Breast epithelium (tissue), 4 donors: ENCODE data around the gene FAP. TPM values are rescaled to one million over a fixed set of nuclear protein-coding genes. Genes with fewer than 3 reads are reported as not detected.

ENCODE experiments used
- DNase-seq, 2 donors: peaks; one replicate each; pipeline ENCODE4 v3.0.0-alpha.2; 2019; ENCODE audit warnings: low spot score in 2 of 2
- H3K27ac ChIP-seq, 2 donors: fragments of 200-600 bp; sonication (generic) in 1 of 2; one replicate each; pipeline ENCODE4 v1.5.1; 2016 to 2019; ENCODE audit warnings: mild to moderate bottlenecking in 1 of 2
- H3K27me3 ChIP-seq, 2 donors: fragments of 200-600 bp; sonication (generic) in 1 of 2; one replicate each; pipeline versions ENCODE4 v1.5.1 to v1.6.0; 2017 to 2019; ENCODE audit warnings: control low read depth in 1 of 2, mild to moderate bottlenecking in 1 of 2
- H3K36me3 ChIP-seq: fragments of 200-600 bp; one replicate; pipeline ENCODE4 v1.5.1; 2019
- H3K4me1 ChIP-seq, 2 donors: fragments of 200-600 bp; sonication (generic); one replicate each; pipeline ENCODE4 v1.5.1; 2016 to 2019; ENCODE audit warnings: control low read depth in 1 of 2
- H3K4me3 ChIP-seq, 3 donors: fragments of 200-600 bp; sonication (generic); 1 replicate in 2 of 3; 2 replicates in 1 of 3; pipeline ENCODE4 v1.5.1; 2016 to 2019; ENCODE audit warnings: mild to moderate bottlenecking in 3 of 3, moderate library complexity in 2 of 3
- H3K9me3 ChIP-seq, 2 donors: fragments of 200-600 bp; sonication (generic) in 1 of 2; one replicate each; pipeline ENCODE4 v1.5.1; 2016 to 2019; ENCODE audit warnings: control low read depth in 1 of 2
- CTCF ChIP-seq, 3 donors: fragments of 450-650 bp; IDR thresholded peaks; one replicate each; pipeline ENCODE4 v1.5.1; 2016 to 2017; ENCODE audit warnings: antibody characterized with exemption in 3 of 3, mild to moderate bottlenecking in 3 of 3, moderate library complexity in 3 of 3
- POLR2A ChIP-seq: fragments of 450-650 bp; IDR thresholded peaks from one replicate; pipeline ENCODE4 v1.6.1; 2016; ENCODE audit warnings: antibody characterized with exemption, mild to moderate bottlenecking, moderate library complexity
- POLR2AphosphoS5 ChIP-seq, 3 donors: sonication (generic); formaldehyde crosslinking; IDR thresholded peaks; one replicate each; pipeline ENCODE4 v1.6.1; 2017; ENCODE audit warnings: antibody characterized with exemption in 3 of 3
- intact Hi-C: fragments of 100-400 bp; cut with DNase I; formaldehyde crosslinking; loops from one replicate; pipeline ENCODE4 v1.15.1; 2023; ENCODE audit warnings: low total_unique reads
- total RNA-seq, 3 donors: library from RNA; depleted of rRNA; stranded (reverse); fragments of >200 nt; gene quantifications; one replicate each; pipeline ENCODE4 v1.1.0, GENCODE V29; 2016

The FAP gene
- total RNA-seq, 3 donors from 2014 or later = 14.4 to 36.0 (median 22.4) TPM

GRCh38 chr2:162220368-162220767 is 22.9 kb downstream of the FAP start:
- no peak overlapping the region for H3K4me3 ChIP-seq
- peak overlapping the region in 1 of 2 donors; percentile 61 for H3K27ac ChIP-seq
- no peaks in the 10 kb centered on the region for H3K9me3 ChIP-seq
- TF ChIP-seq CTCF (IDR thresholded peaks at IDR 0.05) = no peak
- TF ChIP-seq POLR2A = no peak
- no peak for TF ChIP-seq POLR2AphosphoS5 (IDR thresholded peaks at IDR 0.05)
- no peak for DNase-seq
- H3K36me3 ChIP-seq = no peaks in the 10 kb centered on the region
- intact Hi-C loops = no loop called here
- no peaks in the 10 kb centered on the region for H3K4me1 ChIP-seq
- H3K27me3 ChIP-seq = no peaks in the 10 kb centered on the region

- no peak for TF ChIP-seq CTCF (IDR thresholded peaks at IDR 0.05)
- no peak for TF ChIP-seq POLR2A
- no peak for TF ChIP-seq POLR2AphosphoS5 (IDR thresholded peaks at IDR 0.05)
- DNase-seq = no peak
- H3K4me3 ChIP-seq = no peak overlapping the region
- H3K27me3 ChIP-seq = no peaks in the 10 kb centered on the region
- H3K27ac ChIP-seq = peak overlapping the region in 1 of 2 donors; percentile 61
- no peaks in the 10 kb centered on the region for H3K36me3 ChIP-seq
- no peaks in the 10 kb centered on the region for H3K9me3 ChIP-seq
- no peaks in the 10 kb centered on the region for H3K4me1 ChIP-seq
- intact Hi-C loops = no loop called here
Measured at GRCh38 chr2:162219426-162219825, 23.8 kb downstream of the FAP start.

- Histone ChIP-seq H3K27me3 (no peaks in the 10 kb centered on the region), H3K4me1 (no peaks in the 10 kb centered on the region), H3K27ac (peak overlapping the region in 1 of 2 donors; percentile 64), H3K9me3 (no peaks in the 10 kb centered on the region), H3K36me3 (no peaks in the 10 kb centered on the region), H3K4me3 (no peak overlapping the region)
- no peak for DNase-seq
- intact Hi-C loops = no loop called here
- no peak for TF ChIP-seq CTCF (IDR thresholded peaks at IDR 0.05)
- no peak for TF ChIP-seq POLR2AphosphoS5 (IDR thresholded peaks at IDR 0.05)
- no peak for TF ChIP-seq POLR2A
Measured at GRCh38 chr2:162217598-162217997, 25.6 kb downstream of the FAP start.

GRCh38 chr2:162215162-162215561 is 28.1 kb downstream of the FAP start:
- H3K27me3 ChIP-seq = no peaks in the 10 kb centered on the region
- H3K4me1 ChIP-seq = no peaks in the 10 kb centered on the region

GRCh38 chr2:162212366-162212765 is 30.9 kb downstream of the FAP start:
- Histone ChIP-seq H3K4me1 (no peaks in the 10 kb centered on the region), H3K4me3 (no peak overlapping the region), H3K36me3 (no peaks in the 10 kb centered on the region), H3K9me3 (no peaks in the 10 kb centered on the region), H3K27me3 (no peaks in the 10 kb centered on the region), H3K27ac (no peak overlapping the region)
- intact Hi-C loops = no loop called here
- no peak for DNase-seq
- TF ChIP-seq POLR2AphosphoS5 (IDR thresholded peaks at IDR 0.05) (no peak), POLR2A (no peak), CTCF (IDR thresholded peaks at IDR 0.05) (no peak)

More at GRCh38 chr2:162215162-162215561, 28.1 kb downstream of the FAP start:
- no peaks in the 10 kb centered on the region for H3K36me3 ChIP-seq
- DNase-seq = no peak
- no peak overlapping the region for H3K27ac ChIP-seq
- H3K4me3 ChIP-seq = no peak overlapping the region
- no peak for TF ChIP-seq POLR2AphosphoS5 (IDR thresholded peaks at IDR 0.05)
- no peak for TF ChIP-seq CTCF (IDR thresholded peaks at IDR 0.05)
- no peak for TF ChIP-seq POLR2A
- no peaks in the 10 kb centered on the region for H3K9me3 ChIP-seq
- intact Hi-C loops = no loop called here
